Measurements from ENCODE around the gene STARD3.
"Not testable (repeated sequence)": the region's sequence is repeated elsewhere in the genome, so short reads cannot be mapped to it uniquely, and the experiment has no call there.

Gene STARD3

GRCh38 chr17:39706921-39707337 is 70.0 kb downstream of the STARD3 start:
- no peak for DNase-seq
- H3K9me3 Mint-ChIP-seq: no peaks in the 10 kb centered on the region
- H3K27me3 Mint-ChIP-seq: peaks cover 16% of the 10 kb centered on the region

GRCh38 chr17:39709319-39709997 is 72.5 kb downstream of the STARD3 start:
- DNase-seq (no peak), ATAC-seq (peak; percentile 35)
- Mint-ChIP-seq H3K27ac (no peak overlapping the region), H3K27me3 (no peaks in the 10 kb centered on the region), H3K9me3 (no peaks in the 10 kb centered on the region), H3K4me3 (no peak overlapping the region), H3K4me1 (peaks cover 15% of the 10 kb centered on the region)

More at GRCh38 chr17:39706921-39707337, 70.0 kb downstream of the STARD3 start:
- Mint-ChIP-seq H3K4me3 (no peak overlapping the region), H3K27ac (peak overlapping the region in 1 of 2 donors; percentile 62), H3K4me1 (peaks cover 24% of the 10 kb centered on the region)
- ATAC-seq: peak; percentile 44

GRCh38 chr17:39709998-39710964 is 73.3 kb downstream of the STARD3 start:
- H3K9me3 Mint-ChIP-seq: no peaks in the 10 kb centered on the region
- H3K27me3 Mint-ChIP-seq: no peaks in the 10 kb centered on the region
- DNase-seq: no peak
- peaks cover 15% of the 10 kb centered on the region for H3K4me1 Mint-ChIP-seq
- ATAC-seq: no peak
- no peak overlapping the region for H3K4me3 Mint-ChIP-seq
- H3K27ac Mint-ChIP-seq: no peak overlapping the region

GRCh38 chr17:39711071-39711470 is 74.1 kb downstream of the STARD3 start:
- not testable (repeated sequence) for H3K27ac Mint-ChIP-seq, ATAC-seq, DNase-seq, H3K27me3 Mint-ChIP-seq, H3K4me3 Mint-ChIP-seq, H3K9me3 Mint-ChIP-seq
- H3K4me1 Mint-ChIP-seq: peaks cover 15% of the 10 kb centered on the region

- Mint-ChIP-seq H3K9me3 (no peaks in the 10 kb centered on the region), H3K4me1 (peaks cover 9% of the 10 kb centered on the region), H3K4me3 (no peak overlapping the region), H3K27ac (no peak overlapping the region), H3K27me3 (no peaks in the 10 kb centered on the region)
- ATAC-seq (no peak), DNase-seq (no peak)
These were observed 74.9 kb downstream of the STARD3 start for GRCh38 chr17:39711851-39712250.

Measured in stimulated activated naive CD8-positive, alpha-beta T cell treated with anti-CD3 and anti-CD28 coated beads, Interleukin-15, amount 100 ng/mL, for 72 hours (primary cell).